ENCODE data around the gene TMEM116. TPM values are rescaled to one million over a fixed set of nuclear protein-coding genes. Genes with fewer than 3 reads are reported as not detected.
A peak's percentile ranks its signal among the peaks of the same experiment; 100 is the strongest.

TMEM116 gene
- total and polyA plus RNA-seq, 2 donors (not counting 3 experiments of a cell fraction or from before 2014, with no cell fraction given): 1.6 to 3.9 TPM

GRCh38 chr12:112008918-112009317 is 4.0 kb downstream of the TMEM116 start:
- Histone ChIP-seq H3K27ac (ENCODE audit: insufficient read depth, low read depth, low read length) (no peak overlapping the region), H3K9me1 (replicated peaks; ENCODE audit: control insufficient read depth, extremely low read depth, insufficient read depth, low read length) (no peaks in the 10 kb centered on the region), H3K4me1 (ENCODE audit: control insufficient read depth, extremely low read depth, insufficient read depth, low read length) (peaks cover 20% of the 10 kb centered on the region), H3K79me2 (ENCODE audit: control insufficient read depth, insufficient read depth, low read length) (peaks cover 4% of the 10 kb centered on the region), H4K20me1 (replicated peaks; ENCODE audit: control insufficient read depth, extremely low read depth, insufficient read depth, low read length) (no peaks in the 10 kb centered on the region), H3K36me3 (ENCODE audit: control insufficient read depth in 2 of 2, extremely low read depth in 1 of 2, insufficient read depth in 2 of 2, low read length in 2 of 2) (no peaks in the 10 kb centered on the region), H3K9me3 (replicated peaks; ENCODE audit: control insufficient read depth, insufficient read depth, low read length) (no peaks in the 10 kb centered on the region), H3K4me2 (ENCODE audit: insufficient read depth, low read length) (peak overlapping the region; percentile 18), H2AFZ (ENCODE audit: low read depth, low read length) (no peak overlapping the region), H3K4me3 (replicated peaks in 1 of 3; ENCODE audit: insufficient read depth in 1 of 3, low read depth in 1 of 3, low read length in 3 of 3) (no peak overlapping the region), H3K27me3 (ENCODE audit: control insufficient read depth in 2 of 2, insufficient read depth in 2 of 2, low read length in 2 of 2) (no peaks in the 10 kb centered on the region), H3K9ac (replicated peaks; ENCODE audit: extremely low read depth, insufficient read depth, low read length) (no peak overlapping the region)
- no TSS peak for BruUV-seq (replicated peaks)
- dilution Hi-C loops (cut with MboI; ENCODE audit: extremely low pct_ligation_motif_present, low sequenced_read_pairs): no loop called here
- TF ChIP-seq GATA2 (IDR thresholded peaks at IDR 0.05; ENCODE audit: insufficient read depth, insufficient read length, low read depth, low read length) (no peak), CTCF (IDR thresholded peaks at IDR 0.05; ENCODE audit: extremely low read depth in 1 of 2, insufficient read depth in 1 of 2, low read depth in 1 of 2, low read length in 2 of 2) (no peak), MYC (IDR thresholded peaks at IDR 0.05; ENCODE audit: low read depth, low read length) (no peak), JUN (IDR thresholded peaks at IDR 0.05; ENCODE audit: borderline replicate concordance, insufficient read depth, insufficient read length, low read depth) (no peak), MAX (IDR thresholded peaks at IDR 0.05; ENCODE audit: insufficient read depth, insufficient read length) (no peak), FOS (IDR thresholded peaks at IDR 0.05; ENCODE audit: borderline replicate concordance, insufficient read depth, low read length) (no peak), POLR2A (IDR thresholded peaks at IDR 0.05; ENCODE audit: low read depth, low read length) (no peak), POLR2AphosphoS5 (IDR thresholded peaks at IDR 0.05; ENCODE audit: insufficient read depth, low read depth, low read length) (no peak), EZH2 (IDR thresholded peaks at IDR 0.05; ENCODE audit: borderline replicate concordance, low read depth, low read length, severe bottlenecking) (no peak)
- FAIRE-seq (no peak), DNase-seq (ENCODE audit: low read depth, low spot score) (peak; percentile 78)
- intact Hi-C loops (cut with micrococcal nuclease): no loop called here
- POLR2A ChIA-PET: no interaction called here
- CTCF ChIA-PET: interaction anchor here (1.4 kb wide), 1 partner anchor 64 kb away, joined by 4 read pairs; no protein-coding TSS in a partner anchor

All from endothelial cell of umbilical vein (primary cell).